ENCODE measurements around the gene NAGPA. TPM values are rescaled to one million over a fixed set of nuclear protein-coding genes. Genes with fewer than 3 reads are reported as not detected.

The NAGPA gene
- total RNA-seq, 1 experiment from 2014 or later = 12.5 TPM

GRCh38 chr16:4987580-4988374, 46.0 kb downstream of the NAGPA start (continued):
- TF ChIP-seq PREB (CRISPR knock-in tag; IDR thresholded peaks at IDR 0.05; ENCODE audit: borderline replicate concordance) (peak; percentile 68; the same call in 1 of the 2 replicates), SMAD3 (CRISPR knock-in tag; IDR thresholded peaks at IDR 0.05; ENCODE audit: borderline replicate concordance) (no peak), MAX (CRISPR knock-in tag; IDR thresholded peaks at IDR 0.05) (peak; percentile 95), ZNF317 (CRISPR knock-in tag; IDR thresholded peaks at IDR 0.05; ENCODE audit: borderline replicate concordance, low read depth) (no peak; the same call in 1 of the 2 replicates), GABPB1 (CRISPR knock-in tag; IDR thresholded peaks at IDR 0.05) (no peak), HMGXB4 (CRISPR knock-in tag; IDR thresholded peaks at IDR 0.05) (0 out of 2 replicates have a peak, but pooled peaks have one; percentile 29), USF2 (CRISPR knock-in tag; IDR thresholded peaks at IDR 0.05) (peak; percentile 71), SOX15 (CRISPR knock-in tag; IDR thresholded peaks at IDR 0.05) (no peak), NFYB (CRISPR knock-in tag; conservative IDR thresholded peaks at IDR 0.05; ENCODE audit: low read depth) (peak; percentile 34; the same call in 1 of the 2 replicates), ZNF219 (CRISPR knock-in tag; IDR thresholded peaks at IDR 0.05; ENCODE audit: borderline replicate concordance) (no peak), CREB1 (CRISPR knock-in tag; IDR thresholded peaks at IDR 0.05) (peak; percentile 56; the same call in 1 of the 2 replicates), ZNF416 (CRISPR knock-in tag; IDR thresholded peaks at IDR 0.05) (no peak), GTF2I (CRISPR knock-in tag; conservative IDR thresholded peaks at IDR 0.05) (no peak), TEAD4 (CRISPR knock-in tag; IDR thresholded peaks at IDR 0.05) (no peak), CDX4 (CRISPR knock-in tag; IDR thresholded peaks at IDR 0.05; ENCODE audit: borderline replicate concordance) (no peak), CTCF (IDR thresholded peaks at IDR 0.05) (no peak), ZNF512 (CRISPR knock-in tag; IDR thresholded peaks at IDR 0.05; ENCODE audit: borderline replicate concordance) (0 out of 2 replicates have a peak, but pooled peaks have one; percentile 27), AR (CRISPR knock-in tag; IDR thresholded peaks at IDR 0.05) (no peak), ZNF263 (CRISPR knock-in tag; IDR thresholded peaks at IDR 0.05; ENCODE audit: low read depth) (no peak), ATF2 (CRISPR knock-in tag; IDR thresholded peaks at IDR 0.05; ENCODE audit: borderline replicate concordance, low read depth) (peak; percentile 58; the same call in 1 of the 2 replicates), ZMAT4 (CRISPR knock-in tag; IDR thresholded peaks at IDR 0.05) (no peak), ZNF138 (CRISPR knock-in tag; conservative IDR thresholded peaks at IDR 0.05) (peak; percentile 83; the same call in 1 of the 2 replicates), TCF7 (CRISPR knock-in tag; IDR thresholded peaks at IDR 0.05; ENCODE audit: low read depth) (0 out of 2 replicates have a peak, but pooled peaks have one; percentile 50), JAZF1 (CRISPR knock-in tag; IDR thresholded peaks at IDR 0.05) (no peak)

Measured in WTC11 (cell line).